Left ventricle myocardium inferior (tissue), 1 donor: ENCODE data around the gene TLL2. TPM values are rescaled to one million over a fixed set of nuclear protein-coding genes. Genes with fewer than 3 reads are reported as not detected.

ENCODE experiments used
- DNase-seq: peaks from one replicate; pipeline ENCODE4 v3.0.0-alpha.2; 2020
- H3K27ac ChIP-seq: fragments of 200-600 bp; replicated peaks from 2 replicates; pipeline ENCODE4 v1.8.0; 2021
- H3K27me3 ChIP-seq: fragments of 200-600 bp; 2 replicates; pipeline ENCODE4 v1.8.0; 2021; ENCODE audit warnings: low read depth
- H3K36me3 ChIP-seq: fragments of 200-600 bp; 2 replicates; pipeline ENCODE4 v1.8.0; 2021
- H3K4me1 ChIP-seq: fragments of 200-600 bp; 2 replicates; pipeline ENCODE4 v1.8.0; 2021
- H3K4me3 ChIP-seq: fragments of 200-600 bp; 2 replicates; pipeline ENCODE4 v1.8.0; 2021; ENCODE audit warnings: mild to moderate bottlenecking, moderate library complexity
- H3K9me3 ChIP-seq: fragments of 200-600 bp; replicated peaks from 2 replicates; pipeline ENCODE4 v1.8.0; 2021
- CTCF ChIP-seq: fragments of 200-600 bp; IDR thresholded peaks from 2 replicates; pipeline ENCODE4 v1.8.0; 2021; ENCODE audit warnings: antibody characterized with exemption, mild to moderate bottlenecking, borderline replicate concordance
- intact Hi-C: fragments of 100-400 bp; cut with micrococcal nuclease; formaldehyde crosslinking; loops from one replicate; pipeline ENCODE4 v1.11.0; 2022
- long read RNA-seq: library from polyadenylated mRNA; unstranded; transcript quantifications from one replicate; pipeline ENCODE4 v2.0.0, GENCODE V29; 2021
- total RNA-seq: library from RNA; stranded (reverse); fragmentation: NEBNext Ultra II Directional; extraction: Animal tissue kit (Norgen Biotek cat#: 25700); gene quantifications from one replicate; pipeline ENCODE4 v1.2.1, GENCODE V29; 2021
- donor health status: DM: no; HTN: yes; CAD: no; lungs with severe emphysema.

The TLL2 gene
- total RNA-seq = 7.0 TPM
- long read RNA-seq, partial matches to known transcripts = 9 of 10 reads
- long read RNA-seq, other reads (novel, unspliced or antisense) = 1 of 10 reads

GRCh38 chr10:96513698-96514561 lies at the start of gene TLL2:
Gene TLL2 (minus strand): TSS chr10:96513926. CDS start chr10:96513685, 241 bp downstream.
- peak within 1 kb of the TSS; percentile 80 for H3K4me3 ChIP-seq
- no peaks in the 10 kb centered on the region for H3K9me3 ChIP-seq
- peak within 1 kb of the TSS; percentile 85 for H3K27ac ChIP-seq
- H3K4me1 ChIP-seq = peaks cover 29% of the 10 kb centered on the region
- H3K36me3 ChIP-seq = peaks cover 5% of the 10 kb centered on the region
- DNase-seq = peak; percentile 92
- intact Hi-C loops = loop anchor here (5.0 kb wide), 1 partner anchor 117 kb away; no protein-coding TSS in a partner anchor
- TF ChIP-seq CTCF = peak; percentile 88
- H3K27me3 ChIP-seq = no peaks in the 10 kb centered on the region

GRCh38 chr10:96560966-96561887 lies 47.5 kb upstream of the TLL2 start:
- no peak for TF ChIP-seq CTCF
- H3K4me3 ChIP-seq = no peak overlapping the region

GRCh38 chr10:96560489-96560888 lies 46.8 kb upstream of the TLL2 start:
- no peak overlapping the region for H3K27ac ChIP-seq
- H3K9me3 ChIP-seq = no peaks in the 10 kb centered on the region
- no peak for TF ChIP-seq CTCF
- H3K4me1 ChIP-seq = peaks cover 18% of the 10 kb centered on the region
- H3K27me3 ChIP-seq = no peaks in the 10 kb centered on the region
- no peak for DNase-seq
- H3K36me3 ChIP-seq = peaks cover 45% of the 10 kb centered on the region
- H3K4me3 ChIP-seq = no peak overlapping the region
- intact Hi-C loops = no loop called here

More at GRCh38 chr10:96560966-96561887, 47.5 kb upstream of the TLL2 start:
- Histone ChIP-seq H3K36me3 (peaks cover 45% of the 10 kb centered on the region), H3K27me3 (no peaks in the 10 kb centered on the region), H3K4me1 (peaks cover 24% of the 10 kb centered on the region), H3K27ac (no peak overlapping the region), H3K9me3 (no peaks in the 10 kb centered on the region)
- DNase-seq = no peak
- intact Hi-C loops = no loop called here

GRCh38 chr10:96556003-96556402 lies 42.3 kb upstream of the TLL2 start:
- Histone ChIP-seq H3K27ac (no peak overlapping the region), H3K9me3 (no peaks in the 10 kb centered on the region)
- no peak for DNase-seq

More at GRCh38 chr10:96556003-96556402, 42.3 kb upstream of the TLL2 start:
- TF ChIP-seq CTCF = peak; percentile 63
- Histone ChIP-seq H3K4me1 (peaks cover 9% of the 10 kb centered on the region), H3K4me3 (no peak overlapping the region), H3K27me3 (no peaks in the 10 kb centered on the region), H3K36me3 (peaks cover 62% of the 10 kb centered on the region)
- intact Hi-C loops = no loop called here
